ENCODE data around the gene GPR153.

DNA sequence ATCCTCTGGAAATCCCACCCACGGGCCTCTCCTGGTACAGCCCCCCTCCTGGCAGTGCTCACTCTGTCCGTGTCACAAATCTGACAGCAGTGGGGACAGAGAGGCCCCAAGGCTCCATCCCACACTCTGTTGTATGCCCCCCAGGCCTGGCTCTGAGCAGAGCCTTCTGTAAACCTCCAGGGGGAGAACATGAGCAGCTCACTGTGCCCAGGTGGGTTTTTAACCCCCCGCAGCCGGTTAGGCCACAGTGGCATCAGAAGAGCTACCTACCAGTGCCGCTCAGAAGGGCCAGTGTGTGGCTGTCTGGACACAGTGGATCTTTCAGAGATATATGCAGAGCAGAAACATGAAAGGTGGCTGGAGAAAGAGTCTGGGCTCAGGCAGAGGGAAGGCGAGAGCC is 12.0 kb upstream of the GPR153 start:
- no peak for TF ChIP-seq TCF12 (IDR thresholded peaks at IDR 0.05)
- no peak for TF ChIP-seq CTCF (IDR thresholded peaks at IDR 0.05)
- TF ChIP-seq NFIC (IDR thresholded peaks at IDR 0.05; ENCODE audit: borderline replicate concordance) = no peak
- TF ChIP-seq, protein P1, sequence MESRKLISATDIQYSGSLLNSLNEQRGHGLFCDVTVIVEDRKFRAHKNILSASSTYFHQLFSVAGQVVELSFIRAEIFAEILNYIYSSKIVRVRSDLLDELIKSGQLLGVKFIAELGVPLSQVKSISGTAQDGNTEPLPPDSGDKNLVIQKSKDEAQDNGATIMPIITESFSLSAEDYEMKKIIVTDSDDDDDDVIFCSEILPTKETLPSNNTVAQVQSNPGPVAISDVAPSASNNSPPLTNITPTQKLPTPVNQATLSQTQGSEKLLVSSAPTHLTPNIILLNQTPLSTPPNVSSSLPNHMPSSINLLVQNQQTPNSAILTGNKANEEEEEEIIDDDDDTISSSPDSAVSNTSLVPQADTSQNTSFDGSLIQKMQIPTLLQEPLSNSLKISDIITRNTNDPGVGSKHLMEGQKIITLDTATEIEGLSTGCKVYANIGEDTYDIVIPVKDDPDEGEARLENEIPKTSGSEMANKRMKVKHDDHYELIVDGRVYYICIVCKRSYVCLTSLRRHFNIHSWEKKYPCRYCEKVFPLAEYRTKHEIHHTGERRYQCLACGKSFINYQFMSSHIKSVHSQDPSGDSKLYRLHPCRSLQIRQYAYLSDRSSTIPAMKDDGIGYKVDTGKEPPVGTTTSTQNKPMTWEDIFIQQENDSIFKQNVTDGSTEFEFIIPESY (IDR thresholded peaks at IDR 0.05; ENCODE audit: borderline replicate concordance, low read depth) = no peak
- no peak for TF ChIP-seq EZH2phosphoT487 (IDR thresholded peaks at IDR 0.05; ENCODE audit: borderline replicate concordance, low read depth)
- TF ChIP-seq, protein P2, sequence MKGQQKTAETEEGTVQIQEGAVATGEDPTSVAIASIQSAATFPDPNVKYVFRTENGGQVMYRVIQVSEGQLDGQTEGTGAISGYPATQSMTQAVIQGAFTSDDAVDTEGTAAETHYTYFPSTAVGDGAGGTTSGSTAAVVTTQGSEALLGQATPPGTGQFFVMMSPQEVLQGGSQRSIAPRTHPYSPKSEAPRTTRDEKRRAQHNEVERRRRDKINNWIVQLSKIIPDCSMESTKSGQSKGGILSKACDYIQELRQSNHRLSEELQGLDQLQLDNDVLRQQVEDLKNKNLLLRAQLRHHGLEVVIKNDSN (IDR thresholded peaks at IDR 0.05; ENCODE audit: borderline replicate concordance, low read depth) = no peak

All from SK-N-SH (cell line).